Activated CD4-positive, alpha-beta T cell treated with anti-CD3 and anti-CD28 coated beads, Interleukin-2, amount 50 U/mL, for 4 hours (primary cell): ENCODE measurements around the gene AGTR1.
"Not testable (repeated sequence)": the region's sequence is repeated elsewhere in the genome, so short reads cannot be mapped to it uniquely, and the experiment has no call there.

Source experiments
- DNase-seq, 2 experiments: peaks; one replicate each; pipeline ENCODE4 v3.0.0-alpha.2; 2020

The AGTR1 gene

GRCh38 chr3:148718982-148719862 is 21.5 kb downstream of the AGTR1 start:
- no peak for DNase-seq

GRCh38 chr3:148720873-148721272 is 23.2 kb downstream of the AGTR1 start:
- no peak for DNase-seq

GRCh38 chr3:148723631-148724030 is 25.9 kb downstream of the AGTR1 start:
- no peak for DNase-seq

DNA sequence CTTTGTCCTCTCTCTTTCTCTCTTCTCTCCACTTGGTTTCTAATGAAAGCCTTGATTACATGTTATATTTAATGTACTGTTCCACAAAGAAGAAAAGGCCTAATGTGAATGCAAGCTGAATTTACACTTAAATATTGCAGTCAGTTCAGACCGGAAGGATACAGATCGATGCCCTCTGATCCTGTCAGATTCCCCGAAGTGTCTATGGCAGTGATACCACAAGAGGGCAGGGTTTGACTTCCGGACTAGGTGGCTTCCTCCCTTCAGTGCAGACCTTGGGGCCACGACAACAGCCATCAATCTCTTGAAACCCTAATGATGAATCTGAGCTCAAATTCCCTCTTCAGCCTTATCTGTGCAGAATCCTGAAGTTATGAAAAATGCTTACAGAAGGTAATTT is 29.5 kb downstream of the AGTR1 start:
- no peak for DNase-seq

DNA sequence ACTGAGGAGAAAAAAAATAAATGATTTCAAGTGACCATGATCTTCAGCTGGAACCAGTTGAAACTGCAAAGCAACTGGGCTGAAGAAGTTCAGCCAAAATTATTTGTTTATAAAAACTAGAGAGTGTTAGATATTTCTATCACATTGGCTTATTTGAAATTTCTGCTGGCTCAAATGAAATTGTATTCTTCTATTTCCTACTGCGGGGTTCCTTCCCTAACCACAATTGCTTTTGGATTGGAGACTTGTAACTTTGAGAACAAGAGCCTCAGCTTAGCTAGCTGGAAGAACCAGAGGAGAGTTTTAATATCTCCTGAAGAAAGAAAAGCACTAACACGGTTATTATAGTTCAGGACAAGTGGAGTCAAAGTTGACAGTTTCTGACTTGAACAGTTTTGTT is 31.1 kb downstream of the AGTR1 start:
- DNase-seq, result no peak

- DNase-seq, result no peak
These were observed 31.9 kb downstream of the AGTR1 start for GRCh38 chr3:148729476-148730055.

- DNase-seq, result no peak
These were observed 33.0 kb downstream of the AGTR1 start for GRCh38 chr3:148730676-148731075.

GRCh38 chr3:148735597-148735996 is 37.9 kb downstream of the AGTR1 start:
- no peak for DNase-seq

DNA sequence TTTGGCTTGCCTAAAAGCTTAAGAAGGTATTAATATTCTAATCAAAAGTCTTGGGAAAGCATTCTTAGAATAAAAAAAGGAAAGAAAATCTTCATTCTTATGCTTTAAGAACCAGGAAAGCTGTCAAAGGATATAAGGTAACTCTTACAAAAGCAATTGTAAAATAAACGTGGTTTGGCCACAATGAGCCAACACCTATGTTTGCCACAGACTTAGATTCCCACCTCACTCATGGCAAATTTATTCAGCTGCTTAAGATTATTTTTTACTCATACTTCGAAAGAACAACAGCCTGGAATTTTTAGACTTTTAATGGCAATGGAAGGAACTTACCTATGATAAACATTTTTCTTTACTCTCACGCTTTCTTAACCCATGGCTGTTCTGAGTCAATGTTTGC is 38.4 kb downstream of the AGTR1 start:
- DNase-seq, result no peak

DNA sequence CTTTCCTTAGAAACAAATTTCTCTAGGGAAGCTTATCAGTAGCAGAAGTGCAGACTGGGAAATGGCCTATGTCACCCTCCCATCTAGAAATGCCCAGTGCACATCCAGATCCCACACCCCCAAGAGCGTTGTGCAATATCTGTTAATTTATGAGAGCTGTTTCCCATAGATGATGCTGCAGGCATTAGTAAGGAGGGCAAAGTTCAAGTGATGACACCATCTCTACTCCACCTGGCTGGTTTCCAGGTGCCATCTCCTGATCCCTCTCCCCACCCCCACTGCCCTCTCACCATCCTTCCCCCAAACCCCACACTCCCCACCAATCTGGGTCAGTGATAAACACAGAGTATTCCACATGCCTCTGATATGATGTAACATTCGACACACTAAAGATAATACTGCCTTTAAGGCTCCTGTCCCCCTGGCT is 39.4 kb downstream of the AGTR1 start:
- DNase-seq, result no peak

- DNase-seq, result no peak
These were observed 42.0 kb downstream of the AGTR1 start for GRCh38 chr3:148739720-148740119.

DNA sequence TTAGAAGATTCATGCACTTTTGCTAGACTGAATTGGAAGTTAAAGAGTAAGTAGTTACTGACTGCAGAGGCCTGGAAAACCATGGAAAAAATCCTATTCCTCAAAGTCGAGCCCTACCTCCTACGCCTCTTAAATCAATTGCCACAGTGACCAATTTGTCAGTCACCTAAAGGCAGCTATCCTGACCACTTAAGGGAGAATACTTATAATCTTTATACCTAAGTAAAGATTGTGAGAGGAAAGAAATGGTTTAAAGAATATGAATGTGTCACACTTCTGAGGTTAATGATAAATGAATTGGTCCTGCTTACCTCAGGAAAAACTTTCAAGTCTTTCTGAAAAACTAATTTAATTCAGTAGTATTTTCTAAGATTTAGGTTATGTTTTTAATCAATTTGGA is 42.6 kb downstream of the AGTR1 start:
- DNase-seq, result no peak

DNA sequence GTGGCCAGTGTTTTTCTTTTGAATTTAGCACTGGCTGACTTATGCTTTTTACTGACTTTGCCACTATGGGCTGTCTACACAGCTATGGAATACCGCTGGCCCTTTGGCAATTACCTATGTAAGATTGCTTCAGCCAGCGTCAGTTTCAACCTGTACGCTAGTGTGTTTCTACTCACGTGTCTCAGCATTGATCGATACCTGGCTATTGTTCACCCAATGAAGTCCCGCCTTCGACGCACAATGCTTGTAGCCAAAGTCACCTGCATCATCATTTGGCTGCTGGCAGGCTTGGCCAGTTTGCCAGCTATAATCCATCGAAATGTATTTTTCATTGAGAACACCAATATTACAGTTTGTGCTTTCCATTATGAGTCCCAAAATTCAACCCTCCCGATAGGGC is 43.5 kb downstream of the AGTR1 start:
- no peak for DNase-seq

- no peak for DNase-seq
These were observed 44.4 kb downstream of the AGTR1 start for GRCh38 chr3:148742118-148742517.

GRCh38 chr3:148746053-148746452 is 48.4 kb downstream of the AGTR1 start:
- DNase-seq, result no peak

DNA sequence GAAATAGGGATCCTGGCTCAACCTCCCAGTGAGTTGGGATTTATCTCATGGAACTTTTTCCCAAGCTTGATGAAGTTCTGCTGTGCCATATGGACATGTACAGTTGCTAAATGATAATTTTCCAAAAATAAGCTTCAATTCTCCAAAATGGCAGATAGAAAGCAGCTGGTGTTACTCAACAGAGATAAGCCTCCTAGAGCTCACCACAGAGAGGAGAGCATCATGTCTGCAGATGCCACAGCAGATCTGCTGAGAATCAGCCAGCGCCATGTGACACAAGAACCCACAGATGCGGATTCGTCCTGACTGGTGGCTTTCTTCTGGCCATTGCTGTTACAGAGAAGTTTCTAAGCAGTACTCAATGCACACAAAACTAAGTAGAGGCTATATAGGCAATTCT is 50.6 kb downstream of the AGTR1 start:
- no peak for DNase-seq

DNA sequence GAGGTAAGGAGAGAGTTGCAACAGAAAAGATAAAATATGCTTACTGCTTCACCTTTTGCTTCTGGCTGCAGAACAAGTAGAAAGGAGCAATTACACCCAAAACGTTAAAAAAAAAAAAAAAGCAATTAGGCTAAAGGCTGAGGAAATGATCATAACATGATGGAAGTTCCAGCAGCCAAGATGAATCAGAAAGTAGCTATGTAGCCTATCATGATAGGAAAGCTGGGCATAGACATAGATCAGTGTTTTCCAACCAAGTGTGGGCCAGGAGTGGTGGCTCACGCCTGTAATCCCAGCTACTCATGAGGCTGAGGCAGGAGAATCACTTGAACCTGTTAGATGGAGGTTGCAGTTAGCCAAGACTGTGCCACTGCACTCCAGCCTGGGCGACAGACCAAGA is 52.6 kb downstream of the AGTR1 start:
- DNase-seq, result no peak

DNA sequence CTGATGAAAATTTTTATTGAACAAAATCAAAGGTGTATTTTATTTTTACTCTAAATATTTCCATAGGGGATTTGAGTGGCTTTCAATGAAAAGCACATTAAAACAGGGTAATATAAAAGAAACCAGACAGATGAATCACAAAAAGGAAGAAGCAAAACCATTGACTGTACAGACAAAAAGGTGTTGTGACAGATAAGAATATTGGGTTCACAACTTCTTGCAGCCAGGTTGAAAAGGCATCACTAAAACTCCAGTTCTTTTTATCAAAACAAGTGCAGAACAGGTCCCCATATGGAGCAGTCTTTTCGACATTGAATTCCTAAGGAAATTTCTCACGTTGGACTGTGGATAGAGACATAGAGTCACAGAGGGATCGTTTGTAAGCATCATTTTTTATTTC is 53.8 kb downstream of the AGTR1 start:
- DNase-seq, result no peak

DNA sequence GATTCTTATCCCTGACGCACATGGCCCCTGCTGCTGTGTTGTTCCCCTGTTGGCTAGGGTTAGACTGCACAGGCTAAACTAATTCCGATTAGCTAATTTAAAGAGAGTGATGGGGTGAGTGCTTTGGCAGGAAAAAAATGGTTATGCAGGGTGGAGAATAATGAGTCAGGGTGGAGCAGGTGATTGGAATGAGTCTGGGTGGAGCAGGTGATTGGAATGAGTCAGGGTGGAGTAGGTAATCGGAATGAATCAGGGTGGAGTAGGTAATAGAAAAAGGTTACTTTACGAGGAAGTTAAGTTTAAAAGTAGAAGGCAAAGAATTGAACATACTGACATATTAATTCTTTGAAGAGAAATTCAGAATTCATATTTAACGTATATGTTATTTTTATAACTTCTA is 55.7 kb downstream of the AGTR1 start:
- DNase-seq, result not testable (repeated sequence)

DNA sequence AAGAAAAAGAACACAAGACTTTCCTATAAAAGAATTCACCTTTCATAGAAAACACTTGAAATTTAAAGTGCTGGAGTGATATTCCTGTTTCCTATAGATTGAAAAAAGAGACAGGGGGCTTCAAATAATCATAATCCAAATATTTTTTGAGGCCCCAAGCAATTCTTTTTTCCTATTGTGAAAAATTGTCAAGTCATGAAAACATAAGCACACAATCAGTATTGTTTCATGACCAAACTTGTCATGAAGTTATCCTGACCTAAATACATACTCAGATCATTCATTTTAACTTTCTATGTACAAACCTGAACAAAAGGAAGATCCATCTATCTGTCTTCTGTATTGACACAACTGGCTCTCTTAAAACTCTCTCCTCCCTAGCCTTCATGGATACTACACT is 57.9 kb downstream of the AGTR1 start:
- no peak for DNase-seq

DNA sequence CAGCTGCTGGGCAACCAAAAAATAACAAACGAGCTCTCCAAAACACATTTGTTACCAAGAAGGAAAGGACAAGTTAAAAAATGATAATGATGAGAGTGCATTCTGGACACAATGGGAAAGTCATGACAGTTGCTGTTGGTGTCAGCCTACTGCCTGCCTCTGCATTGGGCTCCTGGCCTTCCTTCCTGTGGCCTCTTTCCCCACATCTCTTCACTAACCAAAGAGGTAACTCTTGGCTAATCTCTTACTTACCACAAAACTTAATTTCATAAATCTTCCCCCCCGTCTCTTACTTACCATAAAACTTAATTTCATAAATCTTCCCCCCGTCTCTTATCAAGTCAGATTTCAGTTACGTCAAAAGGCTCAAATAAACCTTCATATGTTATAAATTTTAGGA is 58.6 kb downstream of the AGTR1 start:
- DNase-seq, result no peak

GRCh38 chr3:148757238-148758215 is 59.8 kb downstream of the AGTR1 start:
- DNase-seq, result no peak

DNA sequence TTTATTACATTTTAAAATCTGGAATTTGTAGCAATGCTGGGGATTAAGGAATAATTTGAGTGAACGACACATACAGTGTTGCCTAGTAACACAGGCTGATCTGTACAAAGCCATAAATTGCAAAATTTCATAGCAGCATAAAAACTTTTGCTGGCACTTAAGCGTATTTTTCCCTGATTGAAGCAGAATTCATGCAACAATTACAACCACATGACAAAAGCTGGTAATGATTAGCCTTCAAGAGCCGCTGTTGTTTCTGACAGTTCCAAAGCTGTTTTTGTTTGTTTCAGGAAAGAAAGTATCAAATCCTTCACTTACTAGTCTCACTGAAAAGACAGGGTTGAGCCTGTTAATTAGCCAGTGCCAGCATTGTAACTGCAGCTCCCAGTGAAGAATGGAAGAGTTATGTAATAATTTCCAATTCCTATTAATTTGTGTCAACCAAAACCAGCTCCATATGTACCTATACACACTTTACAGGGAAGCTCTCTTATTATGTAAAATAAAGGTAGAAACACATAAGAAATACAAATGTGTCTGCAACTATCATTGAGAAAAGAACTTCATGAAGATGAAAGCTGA is 60.7 kb downstream of the AGTR1 start:
- DNase-seq, result no peak
